ENCODE data around the gene GRID2IP.

- TF ChIP-seq CTCF (IDR thresholded peaks at IDR 0.05; ENCODE audit: insufficient read depth, low read length, poor library complexity, severe bottlenecking) = no peak
- no peak for TF ChIP-seq EZH2phosphoT487 (conservative IDR thresholded peaks at IDR 0.05; ENCODE audit: low read length)
These were observed 54.2 kb downstream of the GRID2IP start for GRCh38 chr7:6496842-6497636.

Measured in SU-DHL-6 (cell line).